SK-N-SH treated with all-trans-retinoic acid at 6 μM for 48 hours (cell line): ENCODE results near the gene PDGFD.

Source experiments
- ATAC-seq: fragments of 200-7000 bp; cut with Tn5 transposase; 3 replicates; pipeline ENCODE4 v1.9.1; 2020; ENCODE audit warnings: mild to moderate bottlenecking, moderate library complexity
- ARNTL ChIP-seq: fragments of 450-650 bp; formaldehyde crosslinking; IDR thresholded peaks from 2 replicates; pipeline ENCODE4 v1.5.0; 2020; ENCODE audit warnings: low read depth, mild to moderate bottlenecking, moderate library complexity, borderline replicate concordance
- BACH2 ChIP-seq: fragments of 250-450 bp; sonication (Bioruptor Pico); IDR thresholded peaks from 2 replicates; pipeline ENCODE4 v1.9.0; 2021; ENCODE audit warnings: mild to moderate bottlenecking, borderline replicate concordance
- CSDC2 ChIP-seq: fragments of 250-450 bp; sonication (Bioruptor Pico); IDR thresholded peaks from 2 replicates; pipeline ENCODE4 v1.5.0; 2020; ENCODE audit warnings: mild to moderate bottlenecking, moderate library complexity
- ESRRG ChIP-seq: fragments of 250-450 bp; sonication (Bioruptor Pico); IDR thresholded peaks from 2 replicates; pipeline ENCODE4 v1.6.1; 2021; ENCODE audit warnings: mild to moderate bottlenecking
- GLIS3 ChIP-seq: fragments of 250-450 bp; sonication (Bioruptor Pico); IDR thresholded peaks from 2 replicates; pipeline ENCODE4 v1.5.0; 2020; ENCODE audit warnings: mild to moderate bottlenecking, moderate library complexity
- ISL1 ChIP-seq: fragments of 250-450 bp; sonication (Bioruptor Pico); IDR thresholded peaks from 2 replicates; pipeline ENCODE4 v2.1.2; 2022; ENCODE audit warnings: mild to moderate bottlenecking, moderate library complexity
- OSR1 ChIP-seq: fragments of 250-450 bp; sonication (Bioruptor Pico); IDR thresholded peaks from 2 replicates; pipeline ENCODE4 v1.8.0; 2022; ENCODE audit warnings: moderate library complexity, mild to moderate bottlenecking, inconsistent platforms
- PPARA ChIP-seq: fragments of 250-450 bp; sonication (Bioruptor Pico); IDR thresholded peaks from 2 replicates; pipeline ENCODE4 v1.5.0; 2020; ENCODE audit warnings: mild to moderate bottlenecking, borderline replicate concordance
- RARB ChIP-seq: fragments of 250-450 bp; sonication (Bioruptor Pico); IDR thresholded peaks from 2 replicates; pipeline ENCODE4 v1.8.0; 2021; ENCODE audit warnings: mild to moderate bottlenecking, moderate library complexity
- SNAI2 ChIP-seq: fragments of 250-450 bp; sonication (Bioruptor Pico); IDR thresholded peaks from 2 replicates; pipeline ENCODE4 v1.5.0; 2020; ENCODE audit warnings: mild to moderate bottlenecking, moderate library complexity
- TCF4 ChIP-seq: fragments of 250-450 bp; sonication (Bioruptor Pico); IDR thresholded peaks from 2 replicates; pipeline ENCODE4 v1.8.0; 2021; ENCODE audit warnings: mild to moderate bottlenecking, moderate library complexity, borderline replicate concordance
- TOX ChIP-seq: fragments of 250-450 bp; sonication (Bioruptor Pico); IDR thresholded peaks from 2 replicates; pipeline ENCODE4 v1.8.0; 2021; ENCODE audit warnings: mild to moderate bottlenecking, moderate library complexity, borderline replicate concordance
- ZC3H10 ChIP-seq: fragments of 250-450 bp; sonication (Bioruptor Pico); IDR thresholded peaks from 2 replicates; pipeline ENCODE4 v1.5.1; 2021; ENCODE audit warnings: mild to moderate bottlenecking, moderate library complexity
- ZFP3 ChIP-seq: fragments of 250-450 bp; sonication (Bioruptor Pico); IDR thresholded peaks from 2 replicates; pipeline ENCODE4 v1.5.0; 2020; ENCODE audit warnings: mild to moderate bottlenecking, moderate library complexity
- ZNF70 ChIP-seq: fragments of 450-650 bp; formaldehyde crosslinking; IDR thresholded peaks from 2 replicates; pipeline ENCODE4 v1.5.0; 2020; ENCODE audit warnings: mild to moderate bottlenecking, moderate library complexity
- TF ChIP-seq, protein P1 (sequence below): fragments of 250-450 bp; sonication (Bioruptor Pico); IDR thresholded peaks from 2 replicates; pipeline ENCODE4 v1.8.0; 2020; ENCODE audit warnings: mild to moderate bottlenecking, moderate library complexity, borderline replicate concordance
- TF ChIP-seq, protein P2 (sequence below): fragments of 250-450 bp; sonication (Bioruptor Pico); IDR thresholded peaks from 2 replicates; pipeline ENCODE4 v1.5.1; 2021; ENCODE audit warnings: mild to moderate bottlenecking, moderate library complexity
- TF ChIP-seq, protein P3 (sequence below): fragments of 250-450 bp; sonication (Bioruptor Pico); IDR thresholded peaks from 2 replicates; pipeline ENCODE4 v1.8.0; 2021; ENCODE audit warnings: low read depth, mild to moderate bottlenecking, moderate library complexity, borderline replicate concordance
- TF ChIP-seq, protein P4 (sequence below): fragments of 250-450 bp; sonication (Bioruptor Pico); IDR thresholded peaks from 2 replicates; pipeline ENCODE4 v1.5.0; 2020; ENCODE audit warnings: mild to moderate bottlenecking, moderate library complexity
- TF ChIP-seq, protein P5 (sequence below): fragments of 250-450 bp; sonication (Bioruptor Pico); IDR thresholded peaks from 2 replicates; pipeline ENCODE4 v1.5.1; 2020; ENCODE audit warnings: low read depth, mild to moderate bottlenecking, moderate library complexity

PDGFD gene

DNA sequence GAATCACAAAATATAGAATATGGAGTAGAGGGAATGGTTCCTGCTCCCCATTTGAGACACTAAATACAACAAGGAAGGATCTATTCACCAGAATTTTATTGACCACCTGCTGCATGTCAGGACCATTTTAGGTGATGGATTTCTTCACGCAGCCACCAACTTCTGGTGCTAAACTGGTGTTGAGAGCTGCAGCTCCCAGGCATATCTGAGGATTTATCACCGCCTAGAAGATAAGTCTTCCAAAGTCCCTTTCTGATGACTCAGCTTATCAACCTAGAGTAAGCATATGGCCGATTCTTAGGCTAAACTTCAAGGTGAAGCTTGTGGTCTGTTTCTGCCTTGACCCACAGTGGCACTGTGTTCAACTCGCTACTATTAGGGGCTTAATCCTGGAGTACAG, 120.8 kb downstream of the PDGFD start:
- ATAC-seq, result no peak
- TF ChIP-seq SNAI2 (CRISPR knock-in tag) (no peak), ARNTL (no peak), TOX (CRISPR knock-in tag) (no peak), OSR1 (CRISPR knock-in tag) (no peak), ISL1 (CRISPR knock-in tag) (no peak), ZC3H10 (CRISPR knock-in tag) (no peak), BACH2 (CRISPR knock-in tag) (no peak), ESRRG (CRISPR knock-in tag) (no peak)
- TF ChIP-seq, all 23 proteins: peak for 0

DNA sequence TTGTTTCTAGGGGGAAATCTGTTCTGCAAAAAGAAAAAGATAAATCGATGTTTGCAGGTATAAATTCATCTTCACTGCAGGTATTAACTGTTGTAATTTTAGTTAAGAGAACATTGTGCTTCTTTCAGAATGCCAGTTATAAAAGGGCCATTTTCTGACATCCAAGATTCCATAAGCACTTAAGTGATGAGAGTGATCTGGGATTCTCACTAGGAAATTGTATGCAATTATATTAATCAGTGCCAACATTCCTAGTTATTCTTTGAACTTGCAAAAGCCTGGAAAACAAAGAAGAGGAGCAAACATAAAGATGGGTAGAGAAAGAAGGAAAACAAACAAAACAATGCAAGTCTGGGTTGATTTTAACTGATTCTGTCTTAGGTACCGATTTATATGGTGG, 122.2 kb downstream of the PDGFD start:
- no peak for ATAC-seq
- TF ChIP-seq TCF4 (no peak), ARNTL (no peak), ISL1 (CRISPR knock-in tag) (no peak), CSDC2 (CRISPR knock-in tag) (no peak), SNAI2 (CRISPR knock-in tag) (no peak), ZFP3 (CRISPR knock-in tag) (no peak), RARB (CRISPR knock-in tag) (no peak), BACH2 (CRISPR knock-in tag) (no peak), TOX (CRISPR knock-in tag) (no peak), ZC3H10 (CRISPR knock-in tag) (no peak), GLIS3 (no peak), ESRRG (CRISPR knock-in tag) (no peak)
- TF ChIP-seq, protein P1, sequence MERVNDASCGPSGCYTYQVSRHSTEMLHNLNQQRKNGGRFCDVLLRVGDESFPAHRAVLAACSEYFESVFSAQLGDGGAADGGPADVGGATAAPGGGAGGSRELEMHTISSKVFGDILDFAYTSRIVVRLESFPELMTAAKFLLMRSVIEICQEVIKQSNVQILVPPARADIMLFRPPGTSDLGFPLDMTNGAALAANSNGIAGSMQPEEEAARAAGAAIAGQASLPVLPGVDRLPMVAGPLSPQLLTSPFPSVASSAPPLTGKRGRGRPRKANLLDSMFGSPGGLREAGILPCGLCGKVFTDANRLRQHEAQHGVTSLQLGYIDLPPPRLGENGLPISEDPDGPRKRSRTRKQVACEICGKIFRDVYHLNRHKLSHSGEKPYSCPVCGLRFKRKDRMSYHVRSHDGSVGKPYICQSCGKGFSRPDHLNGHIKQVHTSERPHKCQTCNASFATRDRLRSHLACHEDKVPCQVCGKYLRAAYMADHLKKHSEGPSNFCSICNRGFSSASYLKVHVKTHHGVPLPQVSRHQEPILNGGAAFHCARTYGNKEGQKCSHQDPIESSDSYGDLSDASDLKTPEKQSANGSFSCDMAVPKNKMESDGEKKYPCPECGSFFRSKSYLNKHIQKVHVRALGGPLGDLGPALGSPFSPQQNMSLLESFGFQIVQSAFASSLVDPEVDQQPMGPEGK (CRISPR knock-in tag), result no peak
- TF ChIP-seq, protein P2, sequence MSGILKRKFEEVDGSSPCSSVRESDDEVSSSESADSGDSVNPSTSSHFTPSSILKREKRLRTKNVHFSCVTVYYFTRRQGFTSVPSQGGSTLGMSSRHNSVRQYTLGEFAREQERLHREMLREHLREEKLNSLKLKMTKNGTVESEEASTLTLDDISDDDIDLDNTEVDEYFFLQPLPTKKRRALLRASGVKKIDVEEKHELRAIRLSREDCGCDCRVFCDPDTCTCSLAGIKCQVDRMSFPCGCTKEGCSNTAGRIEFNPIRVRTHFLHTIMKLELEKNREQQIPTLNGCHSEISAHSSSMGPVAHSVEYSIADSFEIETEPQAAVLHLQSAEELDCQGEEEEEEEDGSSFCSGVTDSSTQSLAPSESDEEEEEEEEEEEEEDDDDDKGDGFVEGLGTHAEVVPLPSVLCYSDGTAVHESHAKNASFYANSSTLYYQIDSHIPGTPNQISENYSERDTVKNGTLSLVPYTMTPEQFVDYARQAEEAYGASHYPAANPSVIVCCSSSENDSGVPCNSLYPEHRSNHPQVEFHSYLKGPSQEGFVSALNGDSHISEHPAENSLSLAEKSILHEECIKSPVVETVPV (CRISPR knock-in tag), result no peak
- TF ChIP-seq, protein P3, sequence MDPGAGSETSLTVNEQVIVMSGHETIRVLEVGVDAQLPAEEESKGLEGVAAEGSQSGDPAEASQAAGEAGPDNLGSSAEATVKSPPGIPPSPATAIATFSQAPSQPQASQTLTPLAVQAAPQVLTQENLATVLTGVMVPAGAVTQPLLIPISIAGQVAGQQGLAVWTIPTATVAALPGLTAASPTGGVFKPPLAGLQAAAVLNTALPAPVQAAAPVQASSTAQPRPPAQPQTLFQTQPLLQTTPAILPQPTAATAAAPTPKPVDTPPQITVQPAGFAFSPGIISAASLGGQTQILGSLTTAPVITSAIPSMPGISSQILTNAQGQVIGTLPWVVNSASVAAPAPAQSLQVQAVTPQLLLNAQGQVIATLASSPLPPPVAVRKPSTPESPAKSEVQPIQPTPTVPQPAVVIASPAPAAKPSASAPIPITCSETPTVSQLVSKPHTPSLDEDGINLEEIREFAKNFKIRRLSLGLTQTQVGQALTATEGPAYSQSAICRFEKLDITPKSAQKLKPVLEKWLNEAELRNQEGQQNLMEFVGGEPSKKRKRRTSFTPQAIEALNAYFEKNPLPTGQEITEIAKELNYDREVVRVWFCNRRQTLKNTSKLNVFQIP (CRISPR knock-in tag), result no peak

DNA sequence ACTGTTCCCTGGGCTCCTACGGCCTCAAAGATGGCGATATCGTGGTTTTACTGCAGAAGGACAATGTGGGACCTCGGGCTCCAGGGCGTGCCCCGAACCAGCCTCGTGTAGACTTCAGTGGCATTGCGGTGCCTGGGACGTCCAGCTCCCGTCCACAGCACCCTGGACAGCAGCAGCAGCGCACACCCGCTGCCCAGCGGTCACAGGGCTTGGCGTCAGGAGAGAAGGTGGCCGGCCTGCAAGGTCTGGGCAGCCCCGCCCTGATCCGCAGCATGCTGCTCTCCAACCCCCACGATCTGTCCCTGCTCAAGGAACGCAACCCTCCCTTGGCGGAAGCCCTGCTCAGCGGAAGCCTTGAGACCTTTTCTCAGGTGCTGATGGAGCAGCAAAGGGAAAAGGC, 127.0 kb downstream of the PDGFD start:
- ATAC-seq, result no peak
- no peak for TF ChIP-seq ARNTL
- TF ChIP-seq ZNF70 (CRISPR knock-in tag), result no peak
- TF ChIP-seq CSDC2 (CRISPR knock-in tag), result no peak
- no peak for TF ChIP-seq ZFP3 (CRISPR knock-in tag)
- no peak for TF ChIP-seq PPARA (CRISPR knock-in tag)
- TF ChIP-seq, protein P4, sequence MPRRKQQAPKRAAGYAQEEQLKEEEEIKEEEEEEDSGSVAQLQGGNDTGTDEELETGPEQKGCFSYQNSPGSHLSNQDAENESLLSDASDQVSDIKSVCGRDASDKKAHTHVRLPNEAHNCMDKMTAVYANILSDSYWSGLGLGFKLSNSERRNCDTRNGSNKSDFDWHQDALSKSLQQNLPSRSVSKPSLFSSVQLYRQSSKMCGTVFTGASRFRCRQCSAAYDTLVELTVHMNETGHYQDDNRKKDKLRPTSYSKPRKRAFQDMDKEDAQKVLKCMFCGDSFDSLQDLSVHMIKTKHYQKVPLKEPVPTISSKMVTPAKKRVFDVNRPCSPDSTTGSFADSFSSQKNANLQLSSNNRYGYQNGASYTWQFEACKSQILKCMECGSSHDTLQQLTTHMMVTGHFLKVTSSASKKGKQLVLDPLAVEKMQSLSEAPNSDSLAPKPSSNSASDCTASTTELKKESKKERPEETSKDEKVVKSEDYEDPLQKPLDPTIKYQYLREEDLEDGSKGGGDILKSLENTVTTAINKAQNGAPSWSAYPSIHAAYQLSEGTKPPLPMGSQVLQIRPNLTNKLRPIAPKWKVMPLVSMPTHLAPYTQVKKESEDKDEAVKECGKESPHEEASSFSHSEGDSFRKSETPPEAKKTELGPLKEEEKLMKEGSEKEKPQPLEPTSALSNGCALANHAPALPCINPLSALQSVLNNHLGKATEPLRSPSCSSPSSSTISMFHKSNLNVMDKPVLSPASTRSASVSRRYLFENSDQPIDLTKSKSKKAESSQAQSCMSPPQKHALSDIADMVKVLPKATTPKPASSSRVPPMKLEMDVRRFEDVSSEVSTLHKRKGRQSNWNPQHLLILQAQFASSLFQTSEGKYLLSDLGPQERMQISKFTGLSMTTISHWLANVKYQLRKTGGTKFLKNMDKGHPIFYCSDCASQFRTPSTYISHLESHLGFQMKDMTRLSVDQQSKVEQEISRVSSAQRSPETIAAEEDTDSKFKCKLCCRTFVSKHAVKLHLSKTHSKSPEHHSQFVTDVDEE (CRISPR knock-in tag), result no peak
- TF ChIP-seq, protein P5, sequence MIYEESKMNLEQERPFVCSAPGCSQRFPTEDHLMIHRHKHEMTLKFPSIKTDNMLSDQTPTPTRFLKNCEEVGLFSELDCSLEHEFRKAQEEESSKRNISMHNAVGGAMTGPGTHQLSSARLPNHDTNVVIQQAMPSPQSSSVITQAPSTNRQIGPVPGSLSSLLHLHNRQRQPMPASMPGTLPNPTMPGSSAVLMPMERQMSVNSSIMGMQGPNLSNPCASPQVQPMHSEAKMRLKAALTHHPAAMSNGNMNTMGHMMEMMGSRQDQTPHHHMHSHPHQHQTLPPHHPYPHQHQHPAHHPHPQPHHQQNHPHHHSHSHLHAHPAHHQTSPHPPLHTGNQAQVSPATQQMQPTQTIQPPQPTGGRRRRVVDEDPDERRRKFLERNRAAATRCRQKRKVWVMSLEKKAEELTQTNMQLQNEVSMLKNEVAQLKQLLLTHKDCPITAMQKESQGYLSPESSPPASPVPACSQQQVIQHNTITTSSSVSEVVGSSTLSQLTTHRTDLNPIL (CRISPR knock-in tag), result no peak

DNA sequence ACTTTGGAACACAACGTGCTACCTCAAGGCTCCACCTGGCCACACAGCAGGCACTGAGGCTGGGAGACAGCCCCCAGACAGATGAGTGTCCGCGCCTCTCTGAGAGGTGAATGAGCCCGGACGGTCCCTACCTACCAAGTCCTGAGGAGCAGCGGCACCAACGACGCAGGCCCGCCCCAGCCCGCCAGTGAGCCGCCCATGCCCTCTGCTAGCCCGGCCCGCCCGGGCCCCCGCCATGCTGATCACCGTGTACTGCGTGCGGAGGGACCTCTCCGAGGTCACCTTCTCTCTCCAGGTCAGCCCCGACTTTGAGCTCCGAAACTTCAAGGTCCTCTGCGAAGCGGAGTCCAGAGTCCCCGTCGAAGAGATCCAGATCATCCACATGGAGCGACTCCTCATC, 127.4 kb downstream of the PDGFD start, which contains the start of gene DDI1:
TSS of gene DDI1 (plus strand) at position 53 of the 400 bp plus-strand sequence. CDS start at position 236, 183 bp downstream.
- ATAC-seq, result no peak
- TF ChIP-seq ARNTL, result no peak
- no peak for TF ChIP-seq ZC3H10 (CRISPR knock-in tag)
